Parathyroid adenoma (tissue), 2 donors: ENCODE results near the gene STK24.

Experiments
- H2AFZ ChIP-seq: fragments of 300-600 bp; sonication (generic); one replicate; pipeline ENCODE4 v1.7.0; 2017; ENCODE audit warnings: antibody characterized with exemption, mild to moderate bottlenecking
- H3K27ac ChIP-seq: fragments of 300-600 bp; sonication (generic); one replicate; pipeline ENCODE4 v1.7.0; 2017
- H3K27me3 ChIP-seq: fragments of 300-600 bp; sonication (generic); one replicate; pipeline ENCODE4 v1.7.0; 2017; ENCODE audit warnings: low read length; ENCODE audit not compliant: control insufficient read depth, insufficient read depth
- H3K36me3 ChIP-seq: fragments of 300-600 bp; sonication (generic); one replicate; pipeline ENCODE4 v1.7.0; 2017; ENCODE audit warnings: low read length; ENCODE audit not compliant: control insufficient read depth, insufficient read depth
- H3K4me1 ChIP-seq: fragments of 300-600 bp; sonication (generic); one replicate; pipeline ENCODE4 v1.7.0; 2017; ENCODE audit warnings: control low read depth
- H3K4me2 ChIP-seq: fragments of 300-600 bp; sonication (generic); one replicate; pipeline ENCODE4 v1.7.0; 2017; ENCODE audit warnings: low read length
- H3K4me3 ChIP-seq: fragments of 300-600 bp; sonication (generic); one replicate; pipeline ENCODE4 v1.7.0; 2017; ENCODE audit warnings: low read depth, low read length
- H3K79me2 ChIP-seq: fragments of 300-600 bp; sonication (generic); one replicate; pipeline ENCODE4 v1.7.0; 2017; ENCODE audit warnings: control low read depth
- H3K9ac ChIP-seq: fragments of 300-600 bp; sonication (generic); one replicate; pipeline ENCODE4 v1.7.0; 2017; ENCODE audit warnings: mild to moderate bottlenecking
- H3K9me3 ChIP-seq: fragments of 300-600 bp; sonication (generic); one replicate; pipeline ENCODE4 v1.7.0; 2017; ENCODE audit warnings: low read length; ENCODE audit not compliant: control insufficient read depth
- CTCF ChIP-seq: fragments of 300-600 bp; sonication (generic); IDR thresholded peaks from one replicate; pipeline ENCODE4 v1.7.0; 2017; ENCODE audit warnings: antibody characterized with exemption, mild to moderate bottlenecking
- donor health status: primary hyperparathyroidism.

Gene STK24

DNA sequence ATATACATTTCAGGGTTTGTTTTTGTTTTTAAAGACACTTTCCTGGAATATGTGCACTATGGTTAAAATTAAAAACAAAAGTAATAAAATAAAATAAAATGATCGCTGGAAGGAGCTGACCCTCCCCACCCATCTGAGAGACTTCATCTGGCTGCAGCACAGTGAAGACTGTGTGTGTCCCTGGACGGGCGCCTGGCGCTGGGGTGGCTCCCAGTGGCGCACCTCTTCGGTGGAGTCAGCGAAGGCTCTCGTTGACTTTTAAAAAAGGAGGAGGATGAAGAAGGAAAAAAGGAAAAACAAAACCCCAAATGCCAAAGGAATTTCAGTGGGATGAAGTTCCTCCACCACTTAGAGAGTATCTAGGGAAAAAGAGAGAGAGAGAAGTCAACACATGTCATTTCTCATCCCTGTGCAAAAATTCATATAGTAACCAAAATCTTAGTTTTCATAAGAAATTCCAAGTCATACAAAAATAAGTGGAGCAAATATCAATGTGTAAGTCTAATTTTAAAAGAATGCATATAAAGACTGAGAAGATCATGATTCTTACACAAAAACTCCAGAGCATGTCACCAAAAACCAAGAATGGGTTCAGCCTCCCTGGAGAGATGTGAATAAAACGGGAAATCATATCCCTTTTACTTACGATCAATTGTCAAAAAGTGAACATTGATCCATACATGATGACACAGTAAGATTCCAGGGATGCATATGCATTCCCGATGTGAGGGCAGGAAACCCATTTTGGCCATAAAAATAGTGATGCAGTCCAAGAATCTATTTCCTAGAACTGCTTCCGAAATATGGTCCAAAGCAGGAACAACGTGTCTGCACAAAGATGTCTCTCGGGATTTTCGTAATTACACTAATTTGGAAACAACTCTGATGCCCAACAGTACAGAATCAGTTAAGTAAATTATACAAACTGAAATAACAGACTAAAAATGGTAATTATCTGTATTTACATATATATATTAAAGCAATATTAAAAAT is 123.8 kb downstream of the STK24 start:
- no peak overlapping the region for H3K9ac ChIP-seq
- no peaks in the 10 kb centered on the region for H3K27me3 ChIP-seq
- no peak for TF ChIP-seq CTCF
- H3K4me3 ChIP-seq = no peak overlapping the region
- H3K79me2 ChIP-seq = no peaks in the 10 kb centered on the region
- no peak overlapping the region for H3K4me2 ChIP-seq
- no peak overlapping the region for H2AFZ ChIP-seq
- no peaks in the 10 kb centered on the region for H3K9me3 ChIP-seq
- no peaks in the 10 kb centered on the region for H3K4me1 ChIP-seq
- no peak overlapping the region for H3K27ac ChIP-seq
- no peaks in the 10 kb centered on the region for H3K36me3 ChIP-seq

- no peaks in the 10 kb centered on the region for H3K9me3 ChIP-seq
- no peaks in the 10 kb centered on the region for H3K36me3 ChIP-seq
- H3K4me2 ChIP-seq = no peak overlapping the region
- H3K4me1 ChIP-seq = no peaks in the 10 kb centered on the region
- H3K27me3 ChIP-seq = no peaks in the 10 kb centered on the region
- no peak overlapping the region for H3K27ac ChIP-seq
- no peak for TF ChIP-seq CTCF
- no peaks in the 10 kb centered on the region for H3K79me2 ChIP-seq
- H3K9ac ChIP-seq = no peak overlapping the region
- no peak overlapping the region for H3K4me3 ChIP-seq
- H2AFZ ChIP-seq = no peak overlapping the region
These were observed 125.0 kb downstream of the STK24 start for GRCh38 chr13:98451676-98452470.

DNA sequence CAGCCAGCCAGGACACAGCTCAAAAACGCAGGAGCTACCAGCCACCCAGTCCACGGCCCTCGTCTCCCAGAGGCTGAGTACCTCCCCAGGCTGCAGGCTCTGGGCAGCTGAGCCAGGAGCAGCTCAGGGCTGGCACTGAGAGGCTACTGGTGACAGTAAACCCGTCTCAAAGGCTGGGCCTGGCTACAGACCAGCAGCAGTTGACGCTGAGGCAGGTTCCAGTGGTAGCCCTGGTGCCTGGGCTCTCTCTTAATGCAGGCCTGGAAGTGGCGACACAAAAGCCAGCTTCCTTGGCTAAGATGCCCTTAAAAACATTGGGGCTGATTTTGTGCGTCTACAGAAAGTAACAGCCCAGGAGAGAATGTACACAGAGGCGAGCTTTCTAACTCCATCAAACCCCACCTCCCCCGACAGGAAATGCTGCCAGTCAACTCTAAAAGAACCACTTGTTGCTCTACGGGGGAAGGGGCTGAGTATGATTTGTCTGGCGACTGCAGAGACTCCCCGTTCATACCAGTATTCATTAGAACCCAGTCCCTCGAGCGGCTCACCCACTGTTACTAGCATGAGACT is 126.3 kb downstream of the STK24 start:
- H3K4me2 ChIP-seq = no peak overlapping the region
- H3K4me3 ChIP-seq = no peak overlapping the region
- no peak for TF ChIP-seq CTCF
- no peak overlapping the region for H3K27ac ChIP-seq
- H3K36me3 ChIP-seq = no peaks in the 10 kb centered on the region
- no peaks in the 10 kb centered on the region for H3K4me1 ChIP-seq
- H3K27me3 ChIP-seq = no peaks in the 10 kb centered on the region
- H2AFZ ChIP-seq = no peak overlapping the region
- H3K9me3 ChIP-seq = no peaks in the 10 kb centered on the region
- no peaks in the 10 kb centered on the region for H3K79me2 ChIP-seq
- H3K9ac ChIP-seq = no peak overlapping the region

DNA sequence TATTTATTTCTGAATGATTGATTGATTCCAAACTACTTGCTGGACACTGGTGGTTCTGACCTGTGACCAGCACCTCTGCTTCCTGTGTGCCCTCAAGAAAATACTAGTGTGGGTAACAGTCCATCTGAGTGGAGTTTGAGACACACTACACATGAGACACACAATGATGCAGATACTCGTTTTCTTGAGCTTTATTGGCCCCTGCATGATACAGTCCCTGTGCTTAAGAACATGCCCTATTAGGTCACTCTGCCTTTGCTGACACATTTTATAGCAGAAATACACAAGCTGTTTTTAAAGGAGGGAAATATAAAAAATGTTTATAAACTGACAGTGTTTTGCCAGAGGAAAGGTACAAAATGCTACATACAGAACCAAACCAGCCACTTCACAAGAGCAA is 126.9 kb downstream of the STK24 start:
- Histone ChIP-seq H3K79me2 (no peaks in the 10 kb centered on the region), H3K27ac (no peak overlapping the region), H3K9me3 (no peaks in the 10 kb centered on the region), H3K27me3 (no peaks in the 10 kb centered on the region), H3K4me2 (no peak overlapping the region), H3K4me1 (no peaks in the 10 kb centered on the region), H2AFZ (no peak overlapping the region), H3K9ac (no peak overlapping the region), H3K36me3 (no peaks in the 10 kb centered on the region), H3K4me3 (no peak overlapping the region)
- no peak for TF ChIP-seq CTCF
